SK-N-SH (cell line): ENCODE measurements around the gene NOC2L. TPM values are rescaled to one million over a fixed set of nuclear protein-coding genes. Genes with fewer than 3 reads are reported as not detected.

Experiments used
- CTCF ChIA-PET: fragments of 300-600, 350-600 bp; formaldehyde crosslinking; extraction: SDS; loops from one replicate; lab custom pipeline; 2021; lab: Yijun Ruan, JAX
- POLR2A ChIA-PET: fragments of 350-600 bp; sonication (Branson Sonifier 250); formaldehyde crosslinking; extraction: SDS; loops from one replicate; lab custom pipeline; 2020; ENCODE audit warnings: antibody characterized with exemption, inconsistent platforms; lab: Yijun Ruan, JAX
- DNase-seq: peaks from one replicate; pipeline ENCODE4 v3.0.0; 2012
- H2AFZ ChIP-seq: fragments of 200-600 bp; sonication (generic); 2 replicates; pipeline ENCODE4 v1.8.1; 2016; ENCODE audit warnings: antibody characterized with exemption, mild to moderate bottlenecking, low read depth
- H3F3A ChIP-seq: fragments of 200-600 bp; sonication (generic); replicated peaks from 2 replicates; pipeline ENCODE3; 2016; ENCODE audit warnings: antibody characterized with exemption, mild to moderate bottlenecking; ENCODE audit not compliant: insufficient read depth
- H3K27ac ChIP-seq, 2 experiments: fragments of 200-500 bp in 1 of 2; fragments of 200-600 bp in 1 of 2; sonication (Bioruptor generic) in 1 of 2; sonication (generic), shearing (Covaris generic) in 1 of 2; 2 replicates each; pipeline versions ENCODE4 v1.5.1 to v1.6.1; 2014 to 2016; ENCODE audit warnings: low read depth in 2 of 2, inconsistent platforms in 1 of 2, low read length in 1 of 2, mild to moderate bottlenecking in 1 of 2, mixed read lengths in 1 of 2
- H3K27me3 ChIP-seq: fragments of 200-600 bp; sonication (generic), shearing (Covaris generic); 2 replicates; pipeline ENCODE4 v1.6.1; 2016; ENCODE audit warnings: mixed run types; ENCODE audit not compliant: insufficient read depth
- H3K36me3 ChIP-seq, 2 experiments: fragments of 200-500 bp in 1 of 2; fragments of 200-600 bp in 1 of 2; sonication (Bioruptor generic) in 1 of 2; sonication (generic) in 1 of 2; replicated peaks in 1 of 2; 2 replicates each; pipeline versions ENCODE3 to v1.5.1; 2014 to 2016; ENCODE audit warnings: low read length in 1 of 2, mild to moderate bottlenecking in 1 of 2; ENCODE audit not compliant: insufficient read depth in 2 of 2, control insufficient read depth in 1 of 2
- H3K4me1 ChIP-seq, 2 experiments: fragments of 200-500 bp in 1 of 2; fragments of 200-600 bp in 1 of 2; sonication (Bioruptor generic) in 1 of 2; sonication (generic), shearing (Covaris generic) in 1 of 2; 2 replicates each; pipeline versions ENCODE4 v1.5.1 to v1.6.1; 2014 to 2016; ENCODE audit warnings: low read depth in 1 of 2, low read length in 1 of 2, mixed run types in 1 of 2; ENCODE audit not compliant: insufficient read depth in 2 of 2, control insufficient read depth in 1 of 2
- H3K4me2 ChIP-seq: fragments of 200-600 bp; sonication (generic), shearing (Covaris generic); 2 replicates; pipeline ENCODE4 v1.6.1; 2017; ENCODE audit warnings: mixed run types
- H3K4me3 ChIP-seq, 2 experiments: fragments of 200-500 bp in 1 of 2; fragments of 200-600 bp in 1 of 2; sonication (Bioruptor generic) in 1 of 2; sonication (generic), shearing (Covaris generic) in 1 of 2; 2 replicates each; pipeline versions ENCODE4 v1.5.1 to v1.8.1; 2014 to 2016; ENCODE audit warnings: low read depth in 2 of 2, inconsistent platforms in 1 of 2, low read length in 1 of 2, mild to moderate bottlenecking in 1 of 2, mixed read lengths in 1 of 2, moderate library complexity in 1 of 2
- H3K79me2 ChIP-seq: fragments of 200-600 bp; sonication (generic); 2 replicates; pipeline ENCODE4 v1.8.1; 2017; ENCODE audit warnings: mild to moderate bottlenecking; ENCODE audit not compliant: insufficient read depth
- H3K9ac ChIP-seq: fragments of 200-600 bp; sonication (generic); 2 replicates; pipeline ENCODE4 v1.6.1; 2017; ENCODE audit warnings: mixed run types
- H3K9me2 ChIP-seq: fragments of 200-600 bp; sonication (generic); 2 replicates; pipeline ENCODE4 v1.6.1; 2017; ENCODE audit warnings: mixed run types
- H3K9me3 ChIP-seq: fragments of 200-600 bp; sonication (generic); 2 replicates; pipeline ENCODE4 v1.6.1; 2017; ENCODE audit warnings: mixed run types, mild to moderate bottlenecking, moderate library complexity
- H4K20me1 ChIP-seq: fragments of 200-600 bp; sonication (generic); 2 replicates; pipeline ENCODE4 v1.6.1; 2017; ENCODE audit warnings: mild to moderate bottlenecking, mixed run types; ENCODE audit not compliant: insufficient read depth
- CTCF ChIP-seq: fragments of 200-600 bp; sonication (generic); IDR thresholded peaks from 2 replicates; pipeline ENCODE4 v1.6.1; 2017; ENCODE audit warnings: antibody characterized with exemption, mild to moderate bottlenecking, moderate library complexity
- ELF1 ChIP-seq: IDR thresholded peaks from 2 replicates; pipeline ENCODE4 v1.4.0; 2012
- EP300 ChIP-seq, 2 experiments: IDR thresholded peaks; 2 replicates each; pipeline versions ENCODE4 v1.4.0 to v1.6.1; 2012; ENCODE audit warnings: borderline replicate concordance in 1 of 2, low read depth in 1 of 2, low read length in 1 of 2
- EZH2phosphoT487 ChIP-seq: fragments of 200-600 bp; sonication (generic); IDR thresholded peaks from 2 replicates; pipeline ENCODE4 v1.6.1; 2017; ENCODE audit warnings: low read depth, mixed run types, mild to moderate bottlenecking, antibody characterized with exemption, moderate library complexity, borderline replicate concordance
- FOXM1 ChIP-seq: IDR thresholded peaks from 2 replicates; pipeline ENCODE4 v1.4.0; 2012; ENCODE audit warnings: low read depth, mild to moderate bottlenecking
- GABPA ChIP-seq: IDR thresholded peaks from 2 replicates; pipeline ENCODE4 v1.4.0; 2012; ENCODE audit warnings: low read depth, mild to moderate bottlenecking
- MAX ChIP-seq: IDR thresholded peaks from 2 replicates; pipeline ENCODE4 v1.4.0; 2012; ENCODE audit warnings: low read depth
- NFIC ChIP-seq: IDR thresholded peaks from 2 replicates; pipeline ENCODE4 v1.4.0; 2012; ENCODE audit warnings: borderline replicate concordance
- NRF1 ChIP-seq: IDR thresholded peaks from 2 replicates; pipeline ENCODE4 v1.6.1; 2012; ENCODE audit warnings: low read depth, mild to moderate bottlenecking, low read length
- PBX3 ChIP-seq: IDR thresholded peaks from 2 replicates; pipeline ENCODE4; 2012
- RCOR1 ChIP-seq: fragments of 150-350 bp; IDR thresholded peaks from 2 replicates; pipeline ENCODE4 v1.6.1; 2017; ENCODE audit warnings: antibody characterized with exemption, low read length
- SMC3 ChIP-seq: IDR thresholded peaks from 2 replicates; pipeline ENCODE4 v1.6.1; 2012; ENCODE audit warnings: low read depth, low read length, improper control_type of control experiment
- TEAD4 ChIP-seq: IDR thresholded peaks from 2 replicates; pipeline ENCODE4 v1.4.0; 2012; ENCODE audit warnings: mild to moderate bottlenecking, borderline replicate concordance; ENCODE audit not compliant: insufficient read depth
- USF1 ChIP-seq: IDR thresholded peaks from 2 replicates; pipeline ENCODE4 v1.4.0; 2012; ENCODE audit warnings: low read depth, borderline replicate concordance
- USF2 ChIP-seq: fragments of 150-350 bp; IDR thresholded peaks from 2 replicates; pipeline ENCODE4 v1.6.1; 2017; ENCODE audit warnings: antibody characterized with exemption, low read length, low read depth, borderline replicate concordance
- YY1 ChIP-seq: IDR thresholded peaks from 2 replicates; pipeline ENCODE4 v1.4.0; 2012; ENCODE audit warnings: low read depth, mild to moderate bottlenecking
- ZBTB33 ChIP-seq: IDR thresholded peaks from 2 replicates; pipeline ENCODE4 v1.4.0; 2012; ENCODE audit warnings: low read depth, borderline replicate concordance
- WGBS: methylation state at CpG from one replicate; pipeline ENCODE4 v1.1.6; 2017; ENCODE audit warnings: low lambda C conversion rate; 5-methylcytosine and 5-hydroxymethylcytosine counted together
- polyA plus RNA-seq, 3 experiments: library from polyadenylated mRNA; depleted of rRNA; stranded (reverse); fragments of >200 nt; gene quantifications; 2 replicates each; pipeline ENCODE4 v1.2.3, GENCODE V29; 2012

NOC2L gene
- polyA plus RNA-seq, 1 of the 3 experiments (the other 2 are of a cell fraction) = 124 TPM

GRCh38 chr1:981491-981954 lies 22.5 kb upstream of the NOC2L start:
- Histone ChIP-seq H3K4me3 (no peak overlapping the region), H2AFZ (no peak overlapping the region), H3K9me3 (no peaks in the 10 kb centered on the region), H3K27ac (no peak overlapping the region), H3K9ac (no peak overlapping the region), H4K20me1 (no peaks in the 10 kb centered on the region), H3K4me1 (peaks cover 0 to 12% of the 10 kb centered on the region in 2 experiments; a peak in 1 of 4 replicates), H3K4me2 (no peak overlapping the region), H3K36me3 (no peaks in the 10 kb centered on the region), H3K9me2 (no peaks in the 10 kb centered on the region)
- no peak for DNase-seq
- WGBS = 47% methylated on average over 6 of the region's 21 CpGs
- POLR2A ChIA-PET = no interaction called here
- CTCF ChIA-PET = interaction anchor here (0.5 to 9.1 kb wide), 16 partner anchors 8 to 311 kb away, joined by 3 to 246 read pairs (median 4); partner anchors contain the start of gene HES4
- TF ChIP-seq USF1 (no peak), ELF1 (no peak), NFIC (no peak), GABPA (no peak), NRF1 (no peak), PBX3 (no peak), MAX (no peak), EP300 (IDR thresholded peaks at IDR 0.05; ENCODE audit: borderline replicate concordance in 1 of 2, low read depth in 1 of 2, low read length in 1 of 2) (no peak), YY1 (no peak), TEAD4 (no peak), RCOR1 (no peak), USF2 (no peak), CTCF (no peak), ZBTB33 (no peak), FOXM1 (no peak), SMC3 (no peak), EZH2phosphoT487 (no peak)
- TF ChIP-seq, all 33 proteins: peak for 0
- peaks cover 13% of the 10 kb centered on the region; the same call in 1 of the 2 replicates for H3K27me3 ChIP-seq
- no peaks in the 10 kb centered on the region for H3K79me2 ChIP-seq
- H3F3A ChIP-seq = no peaks in the 10 kb centered on the region
